Stimulated activated naive CD8-positive, alpha-beta T cell treated with anti-CD3 and anti-CD28 coated beads, Interleukin-15, amount 100 ng/mL, for 72 hours (primary cell): Measurements from ENCODE around the gene DACH1.

Experiments
- ATAC-seq: fragments of 150-1000 bp; cut with Tn5 transposase; 2 replicates; pipeline ENCODE4 v1.10.0; 2021; ENCODE audit warnings: mild to moderate bottlenecking, moderate library complexity
- DNase-seq, 2 donors: peaks; one replicate each; pipeline ENCODE4 v3.0.0; 2021 to 2022
- H3K27ac Mint-ChIP-seq, 2 donors: one replicate each; pipeline ENCODE4 v1.8.0; 2022; ENCODE audit warnings: mild to moderate bottlenecking in 2 of 2, mixed read lengths in 2 of 2, moderate library complexity in 2 of 2
- H3K27me3 Mint-ChIP-seq: one replicate; pipeline ENCODE4 v1.8.0; 2022; ENCODE audit warnings: mixed read lengths
- H3K4me1 Mint-ChIP-seq: one replicate; pipeline ENCODE4 v1.8.0; 2022; ENCODE audit warnings: mild to moderate bottlenecking, mixed read lengths
- H3K4me3 Mint-ChIP-seq, 2 donors: one replicate each; pipeline ENCODE4 v1.8.0; 2022; ENCODE audit warnings: mild to moderate bottlenecking in 2 of 2, mixed read lengths in 2 of 2, moderate library complexity in 1 of 2
- H3K9me3 Mint-ChIP-seq, 2 donors: one replicate each; pipeline ENCODE4 v1.8.0; 2022; ENCODE audit warnings: mixed read lengths in 2 of 2

Gene DACH1

DNA sequence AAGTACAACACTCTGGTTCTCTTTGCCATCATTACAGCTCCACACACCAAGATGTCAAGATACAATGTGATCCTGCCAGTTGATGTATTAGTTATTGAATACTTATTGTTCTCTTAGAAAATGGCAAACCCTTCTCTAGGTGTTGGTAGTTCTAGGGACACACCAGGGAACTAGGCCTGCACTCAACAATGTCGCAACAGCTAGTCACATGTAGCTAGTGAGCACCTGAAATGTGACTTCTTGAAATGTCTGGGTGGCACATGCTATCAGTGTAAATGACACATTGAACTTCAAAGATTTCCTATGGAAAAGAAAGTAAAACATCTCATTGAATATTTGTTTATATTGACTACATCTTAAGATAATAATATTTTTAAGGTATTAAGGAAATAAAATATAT is 49.7 kb downstream of the DACH1 start:
- Mint-ChIP-seq H3K9me3 (no peaks in the 10 kb centered on the region), H3K4me1 (no peaks in the 10 kb centered on the region), H3K4me3 (no peak overlapping the region), H3K27ac (no peak overlapping the region), H3K27me3 (no peaks in the 10 kb centered on the region)
- ATAC-seq (no peak), DNase-seq (no peak)

DNA sequence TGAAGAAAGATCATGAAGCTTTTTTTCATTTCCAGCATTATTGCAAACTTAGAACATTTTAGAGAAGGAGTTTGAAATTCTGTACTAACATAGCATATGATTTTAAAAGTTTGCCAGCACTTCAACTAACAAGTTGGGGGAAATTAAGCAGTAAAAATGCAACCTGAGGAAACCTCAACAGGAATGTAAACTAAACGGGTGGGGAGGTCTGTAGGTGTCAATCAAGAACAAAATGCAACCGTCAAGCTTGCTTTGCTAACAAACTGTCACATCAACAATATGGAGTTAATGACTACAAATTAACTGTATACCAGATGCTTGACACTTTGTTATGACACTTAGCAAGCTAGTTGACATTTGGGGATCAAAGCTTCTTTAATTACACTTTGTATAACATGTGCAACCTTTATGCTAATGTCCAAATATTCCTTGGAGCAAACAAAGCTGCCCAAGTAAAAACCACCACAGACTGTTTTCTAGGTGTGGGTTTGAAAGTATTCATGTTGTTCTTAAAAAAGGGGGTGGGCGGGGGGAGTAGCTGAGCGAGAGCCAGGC is 52.1 kb downstream of the DACH1 start:
- Mint-ChIP-seq H3K4me1 (no peaks in the 10 kb centered on the region), H3K27me3 (no peaks in the 10 kb centered on the region), H3K9me3 (no peaks in the 10 kb centered on the region), H3K27ac (no peak overlapping the region), H3K4me3 (no peak overlapping the region)
- DNase-seq = no peak
- ATAC-seq = no peak

DNA sequence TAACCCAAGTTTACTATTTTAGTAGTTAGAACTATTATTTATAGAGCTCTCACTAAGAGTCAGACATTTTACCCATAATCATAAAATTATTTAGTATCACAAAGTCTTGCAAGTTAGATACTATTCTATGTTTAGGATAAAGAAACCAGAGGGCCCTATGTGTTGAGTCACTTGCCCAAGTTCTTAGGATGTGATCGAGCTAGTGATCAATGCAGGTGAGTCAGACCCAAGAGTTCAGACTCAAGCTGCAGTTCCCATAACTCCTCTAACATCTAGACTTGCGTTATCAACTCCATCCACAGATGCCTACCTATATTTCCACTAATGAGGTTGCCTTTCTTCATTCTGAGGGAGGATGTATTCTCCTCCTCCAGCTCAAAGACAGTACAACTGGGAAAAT is 53.8 kb downstream of the DACH1 start:
- no peaks in the 10 kb centered on the region for H3K4me1 Mint-ChIP-seq

DNA sequence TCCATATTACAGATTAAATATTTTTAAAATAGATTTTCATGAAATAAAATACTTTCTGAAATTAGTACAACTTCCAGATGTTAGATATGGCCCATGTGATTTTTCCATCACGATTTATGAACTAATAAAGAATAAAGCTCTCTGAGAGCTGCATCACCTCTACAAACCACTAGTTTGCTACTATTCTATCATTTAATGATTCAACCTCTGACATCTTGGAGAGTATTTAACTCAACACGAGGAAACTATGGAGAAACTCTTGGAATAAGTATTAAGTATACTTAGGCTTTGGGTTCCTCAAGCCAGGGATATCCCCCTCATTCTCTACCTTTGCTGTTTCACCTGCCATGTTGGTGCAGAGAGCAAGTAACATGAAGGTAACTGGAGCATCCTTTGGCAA is 55.7 kb downstream of the DACH1 start:
- H3K4me1 Mint-ChIP-seq = no peaks in the 10 kb centered on the region
- ATAC-seq (no peak), DNase-seq (no peak)

More for the DNA sequence above, 53.8 kb downstream of the DACH1 start:
- no peak overlapping the region for H3K27ac Mint-ChIP-seq
- no peak for DNase-seq
- H3K4me3 Mint-ChIP-seq = no peak overlapping the region
- ATAC-seq = no peak
- no peaks in the 10 kb centered on the region for H3K9me3 Mint-ChIP-seq
- no peaks in the 10 kb centered on the region for H3K27me3 Mint-ChIP-seq

DNA sequence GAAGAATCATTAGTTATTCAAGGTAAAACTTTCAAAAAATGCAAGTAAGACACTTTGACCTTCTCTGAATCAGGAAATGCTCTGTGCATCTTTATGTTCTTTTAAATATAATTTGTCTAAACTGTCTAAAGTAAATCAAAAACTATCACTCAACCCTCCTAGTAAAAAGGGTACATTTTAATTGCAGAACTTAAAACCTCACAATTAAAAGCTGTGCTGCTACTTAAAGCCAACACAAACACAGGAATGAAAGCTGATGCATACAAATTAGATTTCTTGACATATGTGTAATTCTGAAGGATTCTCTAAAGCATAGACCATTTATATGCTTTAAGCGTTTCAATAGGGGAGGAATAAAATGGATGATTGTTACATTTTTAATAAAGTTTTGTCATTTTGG is 58.3 kb downstream of the DACH1 start:
- Mint-ChIP-seq H3K27ac (no peak overlapping the region), H3K4me1 (no peaks in the 10 kb centered on the region), H3K4me3 (no peak overlapping the region), H3K27me3 (no peaks in the 10 kb centered on the region), H3K9me3 (no peaks in the 10 kb centered on the region)
- ATAC-seq (no peak), DNase-seq (no peak)

More for the DNA sequence above, 55.7 kb downstream of the DACH1 start:
- Mint-ChIP-seq H3K27me3 (no peaks in the 10 kb centered on the region), H3K27ac (no peak overlapping the region), H3K9me3 (no peaks in the 10 kb centered on the region), H3K4me3 (no peak overlapping the region)

DNA sequence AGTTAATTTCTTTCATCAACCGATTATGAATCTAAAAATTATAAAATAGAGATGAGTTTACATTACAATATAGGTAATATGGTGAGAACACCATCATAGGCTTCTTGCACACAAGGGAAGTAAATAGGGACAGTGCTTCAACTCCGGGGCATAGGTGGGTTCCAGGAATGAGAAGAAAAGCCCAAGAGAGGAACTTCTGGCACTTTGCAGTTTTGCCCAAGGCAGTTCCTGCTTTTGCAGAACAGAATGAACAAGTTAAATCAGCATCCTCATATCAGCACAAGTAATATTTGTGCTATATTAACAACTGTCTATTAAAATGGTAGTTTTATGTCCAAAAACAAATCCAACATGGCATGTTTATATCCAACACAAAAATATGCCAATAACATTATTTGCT is 60.1 kb downstream of the DACH1 start:
- H3K9me3 Mint-ChIP-seq = no peaks in the 10 kb centered on the region
- H3K27ac Mint-ChIP-seq = no peak overlapping the region
- ATAC-seq (no peak), DNase-seq (no peak)
- no peaks in the 10 kb centered on the region for H3K27me3 Mint-ChIP-seq
- H3K4me1 Mint-ChIP-seq = no peaks in the 10 kb centered on the region
- no peak overlapping the region for H3K4me3 Mint-ChIP-seq

DNA sequence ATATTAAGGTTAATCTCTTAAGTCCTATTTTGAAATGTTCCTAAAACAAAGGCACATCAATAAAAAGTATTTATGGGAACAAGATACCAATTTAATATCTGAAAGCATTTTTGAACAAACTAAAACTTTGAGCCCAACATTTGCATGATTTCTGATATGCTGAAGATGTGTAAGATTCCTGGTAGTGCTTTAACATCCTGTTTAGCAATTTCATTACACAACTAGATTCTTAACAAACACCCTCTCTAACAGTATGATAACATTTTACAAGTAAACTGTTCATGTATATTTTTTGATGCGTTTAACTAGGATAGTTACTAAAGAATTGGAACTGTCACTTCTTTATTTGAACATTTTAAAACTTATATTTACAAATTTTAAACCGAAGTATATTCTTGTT is 63.9 kb downstream of the DACH1 start:
- ATAC-seq = no peak
- Mint-ChIP-seq H3K27ac (no peak overlapping the region), H3K4me1 (no peaks in the 10 kb centered on the region), H3K27me3 (no peaks in the 10 kb centered on the region), H3K9me3 (no peaks in the 10 kb centered on the region), H3K4me3 (no peak overlapping the region)
- DNase-seq = no peak

DNA sequence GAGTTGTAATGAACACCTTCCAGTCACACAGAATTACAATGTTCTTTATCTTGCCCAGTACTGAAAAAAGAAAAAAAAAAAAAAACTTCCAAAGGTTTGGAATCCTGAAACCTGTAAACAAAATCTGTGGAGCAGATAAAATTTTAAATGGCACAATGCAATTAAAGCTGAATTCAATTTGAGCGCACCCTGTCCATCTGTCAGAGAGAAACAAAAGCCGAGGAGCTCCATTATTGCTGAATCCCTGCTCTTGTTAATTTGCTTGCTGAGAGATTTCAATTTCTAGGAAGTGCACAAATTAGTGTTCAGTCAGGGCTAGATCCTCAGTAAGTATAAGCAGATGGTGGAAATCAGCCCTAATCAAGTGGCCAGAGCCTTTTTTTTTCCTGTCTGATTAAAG is 65.2 kb downstream of the DACH1 start:
- H3K9me3 Mint-ChIP-seq = no peaks in the 10 kb centered on the region
- no peaks in the 10 kb centered on the region for H3K4me1 Mint-ChIP-seq
- no peaks in the 10 kb centered on the region for H3K27me3 Mint-ChIP-seq
- no peak overlapping the region for H3K4me3 Mint-ChIP-seq
- no peak overlapping the region for H3K27ac Mint-ChIP-seq
- ATAC-seq = no peak
- DNase-seq = no peak

DNA sequence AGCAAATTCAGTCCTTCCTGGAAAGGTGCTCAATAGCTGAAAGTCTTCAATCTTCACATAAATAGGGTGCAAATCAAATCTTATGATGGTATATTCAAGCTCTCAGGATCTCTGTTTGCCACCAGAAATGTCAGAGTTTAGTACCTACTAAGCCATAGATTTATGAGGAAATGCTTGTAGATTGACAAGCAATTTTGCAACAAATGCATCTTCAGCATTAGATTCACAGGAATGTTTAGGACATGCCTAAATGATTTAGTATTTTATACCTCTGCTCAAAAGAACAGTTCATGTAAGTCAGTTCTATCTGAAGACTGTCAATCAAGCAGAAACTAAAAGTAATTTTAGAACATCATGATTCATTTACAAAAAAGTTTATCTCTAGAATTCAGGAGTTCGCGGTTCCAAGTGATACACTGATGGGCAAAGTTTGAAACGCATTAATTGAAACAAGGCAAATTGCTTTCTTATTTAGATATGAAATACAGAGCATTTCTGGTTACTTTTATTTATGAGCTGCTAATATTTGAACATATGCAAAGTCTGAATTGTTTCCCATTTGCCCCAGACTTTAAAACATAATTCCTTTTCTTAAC is 65.7 kb downstream of the DACH1 start:
- DNase-seq = no peak
- H3K9me3 Mint-ChIP-seq = no peaks in the 10 kb centered on the region
- H3K4me3 Mint-ChIP-seq = no peak overlapping the region
- no peaks in the 10 kb centered on the region for H3K4me1 Mint-ChIP-seq
- no peak for ATAC-seq
- no peak overlapping the region for H3K27ac Mint-ChIP-seq
- no peaks in the 10 kb centered on the region for H3K27me3 Mint-ChIP-seq

DNA sequence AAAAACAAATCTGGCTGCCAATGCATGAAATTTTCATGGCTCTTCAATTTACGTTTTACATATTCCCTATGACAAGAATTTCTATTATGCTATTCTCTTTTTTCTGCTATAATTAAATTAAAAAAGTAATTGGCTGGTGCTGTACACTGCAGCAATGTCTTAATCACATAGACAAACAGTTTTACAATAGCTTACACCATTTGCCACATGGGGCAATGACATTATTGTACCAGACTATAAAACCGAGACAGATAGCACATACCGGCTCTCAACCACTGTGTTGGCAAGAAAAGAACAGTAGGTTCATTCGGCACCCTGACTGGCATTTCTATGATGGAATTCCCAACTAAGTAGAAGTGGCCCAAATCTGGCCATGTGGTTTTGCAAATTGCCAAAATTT is 67.7 kb downstream of the DACH1 start:
- no peak for ATAC-seq
- DNase-seq = no peak
- no peaks in the 10 kb centered on the region for H3K9me3 Mint-ChIP-seq
- H3K27me3 Mint-ChIP-seq = no peaks in the 10 kb centered on the region
- H3K4me1 Mint-ChIP-seq = no peaks in the 10 kb centered on the region
- no peak overlapping the region for H3K4me3 Mint-ChIP-seq
- no peak overlapping the region for H3K27ac Mint-ChIP-seq

DNA sequence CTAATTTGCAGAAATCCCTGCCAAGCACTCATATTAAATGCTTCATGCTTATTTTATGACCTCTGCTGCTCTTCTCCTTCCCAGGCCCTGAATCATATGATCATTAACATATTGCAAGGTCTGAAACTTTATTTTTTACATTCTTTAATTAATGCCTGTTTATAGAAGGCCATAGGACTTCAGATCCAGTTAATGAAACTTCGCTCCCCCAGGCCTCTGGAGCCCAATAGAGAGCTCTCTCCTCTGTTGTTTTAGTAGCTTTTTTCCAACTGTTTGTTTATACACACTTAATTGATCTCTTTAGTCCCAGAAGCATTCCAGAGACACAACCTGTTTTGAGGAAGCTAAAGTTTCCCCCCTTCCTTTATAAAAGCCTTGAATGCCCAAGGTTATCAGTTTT is 68.3 kb downstream of the DACH1 start:
- Mint-ChIP-seq H3K4me1 (no peaks in the 10 kb centered on the region), H3K27ac (no peak overlapping the region), H3K9me3 (no peaks in the 10 kb centered on the region), H3K4me3 (no peak overlapping the region), H3K27me3 (no peaks in the 10 kb centered on the region)
- DNase-seq (no peak), ATAC-seq (no peak)

DNA sequence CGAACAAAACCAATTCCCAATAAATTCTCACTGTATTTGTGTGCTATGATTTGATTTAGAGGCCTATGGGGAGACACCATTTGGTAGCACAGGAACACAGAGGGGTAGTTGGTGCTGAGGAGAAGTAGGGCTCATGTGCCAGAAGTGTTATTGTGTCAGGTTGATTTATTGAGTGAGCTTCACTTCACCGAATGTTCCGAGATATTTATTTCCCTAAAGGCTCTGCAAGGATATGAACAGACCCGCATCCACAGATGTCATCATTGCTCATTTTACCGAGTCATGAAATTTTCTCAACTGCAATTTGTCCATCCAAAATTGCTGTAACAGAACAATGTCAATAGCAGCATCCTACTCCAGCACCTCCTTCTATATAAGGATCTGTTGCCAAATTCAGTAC is 69.5 kb downstream of the DACH1 start:
- Mint-ChIP-seq H3K27ac (no peak overlapping the region), H3K27me3 (no peaks in the 10 kb centered on the region), H3K4me1 (no peaks in the 10 kb centered on the region), H3K4me3 (no peak overlapping the region), H3K9me3 (no peaks in the 10 kb centered on the region)
- ATAC-seq = no peak
- DNase-seq = no peak

DNA sequence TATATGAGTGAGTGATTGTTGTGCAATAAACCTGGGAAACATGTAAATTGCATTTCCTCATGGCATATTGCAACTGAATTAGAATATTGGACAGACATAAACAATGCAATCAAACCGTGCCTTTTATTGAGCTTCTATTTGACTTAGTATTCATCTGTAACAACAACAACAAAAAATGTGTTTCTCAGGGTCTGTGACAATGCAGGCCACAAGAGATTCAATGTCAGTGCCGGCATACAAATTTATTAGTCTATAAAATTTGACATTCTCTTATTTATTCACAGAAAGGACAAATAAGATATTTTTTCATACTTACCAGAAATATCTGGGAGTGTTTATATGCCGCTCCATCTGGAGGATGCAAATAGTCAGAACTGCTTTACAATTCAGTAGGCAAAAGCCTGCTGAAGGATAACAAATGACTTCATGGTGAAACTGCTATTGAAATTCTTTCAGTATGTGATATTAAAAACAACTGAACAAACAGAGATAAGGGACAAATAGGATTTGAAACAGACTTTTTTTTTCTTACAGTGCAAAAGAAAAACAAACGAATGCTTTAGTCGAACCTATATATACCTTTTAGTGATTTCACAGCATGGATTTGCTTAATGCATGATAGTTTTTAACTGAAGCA is 77.2 kb downstream of the DACH1 start:
- Mint-ChIP-seq H3K9me3 (no peaks in the 10 kb centered on the region), H3K27ac (no peak overlapping the region), H3K27me3 (no peaks in the 10 kb centered on the region), H3K4me3 (no peak overlapping the region), H3K4me1 (no peaks in the 10 kb centered on the region)
- DNase-seq = no peak
- ATAC-seq = no peak

DNA sequence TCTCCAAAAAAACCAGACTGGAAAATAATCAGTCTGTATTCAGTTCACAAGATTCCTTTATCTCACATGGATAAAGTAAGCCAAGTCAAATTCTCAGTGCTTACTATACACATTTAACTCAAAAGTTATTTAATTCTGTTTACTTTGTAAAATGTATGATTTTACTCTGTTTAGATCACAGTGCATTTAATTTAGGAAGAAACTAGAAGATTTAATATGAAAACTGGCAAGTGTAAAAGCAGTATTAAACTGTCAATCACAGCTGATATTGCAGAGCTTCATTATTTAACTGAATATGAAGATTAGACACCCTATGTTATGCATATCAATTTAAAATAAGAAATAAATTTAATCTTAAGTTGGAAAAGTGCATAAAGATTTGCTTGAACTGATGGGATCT is 78.0 kb downstream of the DACH1 start:
- Mint-ChIP-seq H3K27me3 (no peaks in the 10 kb centered on the region), H3K4me1 (no peaks in the 10 kb centered on the region), H3K4me3 (no peak overlapping the region), H3K9me3 (no peaks in the 10 kb centered on the region), H3K27ac (no peak overlapping the region)
- ATAC-seq (no peak), DNase-seq (no peak)

DNA sequence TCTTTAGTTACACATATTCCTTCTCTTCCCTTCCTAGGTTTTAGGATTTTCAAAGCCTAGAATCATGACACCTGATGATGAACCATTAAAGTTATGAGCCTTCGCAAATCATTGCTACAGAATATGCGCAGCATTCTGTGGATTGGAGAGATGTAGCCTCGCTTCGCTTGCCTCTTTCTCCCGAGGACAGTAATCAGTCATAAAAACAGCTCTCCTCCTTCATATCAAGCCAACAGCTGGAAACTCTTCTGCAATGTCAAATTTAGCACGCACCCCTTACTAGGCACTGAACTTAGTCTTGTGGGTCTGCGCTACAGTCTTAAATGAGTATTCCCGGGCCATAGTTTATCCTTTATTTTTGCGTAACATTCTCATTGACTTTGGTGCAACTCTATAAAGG is 79.6 kb downstream of the DACH1 start:
- Mint-ChIP-seq H3K27me3 (no peaks in the 10 kb centered on the region), H3K4me1 (no peaks in the 10 kb centered on the region), H3K4me3 (no peak overlapping the region), H3K27ac (no peak overlapping the region), H3K9me3 (no peaks in the 10 kb centered on the region)
- DNase-seq = no peak
- no peak for ATAC-seq

DNA sequence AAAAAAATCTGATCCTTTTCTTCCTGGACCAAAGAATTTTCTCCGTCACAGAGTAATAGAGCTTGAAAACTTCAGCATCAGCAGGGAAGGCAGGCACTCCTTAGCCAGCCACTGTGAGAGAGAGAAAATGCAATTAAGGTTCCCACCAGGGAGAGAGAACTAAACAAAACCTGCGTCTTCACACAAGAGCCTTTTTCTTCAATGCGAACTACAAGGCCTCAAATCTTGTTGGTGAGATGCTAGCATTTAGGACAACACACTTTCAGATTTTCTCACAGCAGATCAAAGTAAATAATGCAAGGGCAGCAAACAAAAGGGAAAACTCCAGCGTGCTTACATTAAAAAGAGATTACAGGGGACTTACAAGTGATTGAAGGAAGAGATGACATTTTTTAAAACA is 80.1 kb downstream of the DACH1 start:
- H3K27ac Mint-ChIP-seq = no peak overlapping the region
- H3K27me3 Mint-ChIP-seq = no peaks in the 10 kb centered on the region
- no peaks in the 10 kb centered on the region for H3K9me3 Mint-ChIP-seq
- ATAC-seq = no peak
- DNase-seq = no peak
- no peaks in the 10 kb centered on the region for H3K4me1 Mint-ChIP-seq
- H3K4me3 Mint-ChIP-seq = no peak overlapping the region

DNA sequence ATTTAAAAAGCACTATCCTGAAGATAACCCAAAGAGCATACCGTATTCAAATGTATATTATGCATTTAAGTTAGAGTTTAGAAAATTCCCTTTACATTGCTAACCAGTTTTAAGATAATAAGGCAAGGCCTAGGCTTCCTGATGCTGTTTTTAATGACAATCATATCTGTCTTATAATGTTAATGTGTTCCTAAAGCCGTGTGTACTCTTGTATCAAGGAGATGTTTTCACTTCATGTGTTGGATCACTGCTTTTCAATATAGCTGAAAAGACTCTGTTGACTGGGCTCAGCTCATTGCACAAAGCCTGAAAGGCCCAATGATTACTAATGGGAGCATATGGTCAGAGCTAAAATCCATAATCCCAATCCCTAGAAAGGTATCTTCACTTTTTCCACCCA is 81.6 kb downstream of the DACH1 start:
- Mint-ChIP-seq H3K4me1 (no peaks in the 10 kb centered on the region), H3K27ac (no peak overlapping the region), H3K9me3 (no peaks in the 10 kb centered on the region), H3K27me3 (no peaks in the 10 kb centered on the region), H3K4me3 (no peak overlapping the region)
- ATAC-seq (no peak), DNase-seq (no peak)
